Limb (tissue), 2 donors: ENCODE measurements around the gene EEF1A2.
"Not testable (repeated sequence)": the region's sequence is repeated elsewhere in the genome, so short reads cannot be mapped to it uniquely, and the experiment has no call there.

Experiments
- DNase-seq, 2 donors: peaks; one replicate each; pipeline ENCODE4 v3.0.0-alpha.2; 2016; ENCODE audit errors: extremely low spot score in 2 of 2

EEF1A2 gene

GRCh38 chr20:63520504-63520933, 21.6 kb upstream of the EEF1A2 start, which contains the start of gene PPDPF:
Gene PPDPF (plus strand): TSS chr20:63520765. CDS start chr20:63521309, 544 bp downstream.
- DNase-seq, result peak; percentile 85 to 94

- peak in 1 of 2 donors; percentile 40 for DNase-seq
Observed at GRCh38 chr20:63519668-63520503, 21.0 kb upstream of the EEF1A2 start.

GRCh38 chr20:63518946-63519667, 20.2 kb upstream of the EEF1A2 start:
- DNase-seq, result no peak

GRCh38 chr20:63518351-63518861, 19.5 kb upstream of the EEF1A2 start:
- DNase-seq, result no peak

GRCh38 chr20:63517376-63518309, 18.8 kb upstream of the EEF1A2 start:
- DNase-seq, result no peak

- not testable (repeated sequence) for DNase-seq
Observed at GRCh38 chr20:63514520-63514919, 15.6 kb upstream of the EEF1A2 start.

- DNase-seq, result no peak
Observed at GRCh38 chr20:63513207-63513606, 14.3 kb upstream of the EEF1A2 start.

GRCh38 chr20:63509088-63509564, 10.2 kb upstream of the EEF1A2 start:
- no peak for DNase-seq

- no peak for DNase-seq
Observed at GRCh38 chr20:63508072-63508768, 9.3 kb upstream of the EEF1A2 start.

- DNase-seq, result no peak
Observed at GRCh38 chr20:63507083-63507743, 8.3 kb upstream of the EEF1A2 start.

GRCh38 chr20:63505723-63506122, 6.8 kb upstream of the EEF1A2 start:
- no peak for DNase-seq

- DNase-seq, result no peak
Observed at GRCh38 chr20:63505281-63505680, 6.4 kb upstream of the EEF1A2 start.

- no peak for DNase-seq
Observed at GRCh38 chr20:63504642-63505041, 5.8 kb upstream of the EEF1A2 start.

- DNase-seq, result no peak
Observed at GRCh38 chr20:63503524-63503923, 4.6 kb upstream of the EEF1A2 start.

- peak in 1 of 2 donors; percentile 46 for DNase-seq
Observed at GRCh38 chr20:63502671-63503172, 3.8 kb upstream of the EEF1A2 start.

- DNase-seq, result peak in 1 of 2 donors; percentile 74
Observed at GRCh38 chr20:63501818-63502670, 3.2 kb upstream of the EEF1A2 start.

GRCh38 chr20:63500902-63501817, 2.3 kb upstream of the EEF1A2 start:
- DNase-seq, result no peak
